NCI-H345 (cell line): ENCODE data around the gene SBF1.

Experiments used
- DNase-seq: peaks from one replicate; lab custom pipeline; 2025; lab: John Stamatoyannopoulos, UW

SBF1 gene

GRCh38 chr22:50465066-50465930, 9.5 kb downstream of the SBF1 start:
- DNase-seq, result no peak

- DNase-seq, result no peak
Measured at GRCh38 chr22:50464451-50464850, 10.4 kb downstream of the SBF1 start.

- DNase-seq, result no peak
Measured at GRCh38 chr22:50463188-50463900, 11.5 kb downstream of the SBF1 start.

- DNase-seq, result no peak
Measured at GRCh38 chr22:50461979-50462540, 12.8 kb downstream of the SBF1 start.

- no peak for DNase-seq
Measured at GRCh38 chr22:50461536-50461935, 13.3 kb downstream of the SBF1 start.

- no peak for DNase-seq
Measured at GRCh38 chr22:50460938-50461337, 13.9 kb downstream of the SBF1 start.

- no peak for DNase-seq
Measured at GRCh38 chr22:50459496-50460140, 15.2 kb downstream of the SBF1 start.

GRCh38 chr22:50459016-50459415, 15.8 kb downstream of the SBF1 start:
- no peak for DNase-seq

GRCh38 chr22:50456466-50457234, 18.2 kb downstream of the SBF1 start:
- no peak for DNase-seq

- no peak for DNase-seq
Measured at GRCh38 chr22:50456026-50456425, 18.8 kb downstream of the SBF1 start.

- DNase-seq, result no peak
Measured at GRCh38 chr22:50455201-50455600, 19.6 kb downstream of the SBF1 start.

GRCh38 chr22:50454556-50455075, 20.2 kb downstream of the SBF1 start:
- DNase-seq, result no peak

- no peak for DNase-seq
Measured at GRCh38 chr22:50452649-50453048, 22.2 kb downstream of the SBF1 start.

GRCh38 chr22:50447576-50448551, 27.0 kb downstream of the SBF1 start:
- DNase-seq, result no peak

- no peak for DNase-seq
Measured at GRCh38 chr22:50446708-50447575, 27.9 kb downstream of the SBF1 start.

GRCh38 chr22:50445880-50446707, 28.7 kb downstream of the SBF1 start:
- DNase-seq, result no peak

- no peak for DNase-seq
Measured at GRCh38 chr22:50445071-50445879, 29.6 kb downstream of the SBF1 start.

- no peak for DNase-seq
Measured at GRCh38 chr22:50444663-50445062, 30.2 kb downstream of the SBF1 start.
